ENCODE results near the gene ARHGAP35. TPM values are rescaled to one million over a fixed set of nuclear protein-coding genes. Genes with fewer than 3 reads are reported as not detected.
A peak's percentile ranks its signal among the peaks of the same experiment; 100 is the strongest.

ARHGAP35 gene
- total RNA-seq, 1 experiment from 2014 or later = 64.1 TPM

GRCh38 chr19:46872967-46873366 is 12.2 kb downstream of the ARHGAP35 start:
- no peaks in the 10 kb centered on the region for H3K27me3 ChIP-seq (ENCODE audit: control insufficient read depth, insufficient read depth, low read length)
- intact Hi-C loops (cut with micrococcal nuclease; ENCODE audit: unreplicated experiment) (no loop called here), in situ Hi-C loops (cut with HindIII; ENCODE audit: low pct_unique_long_range_greater_than_20kb, low sequenced_read_pairs) (no loop called here)
- ChIA-PET CTCF (no interaction called here), POLR2A (interaction anchor here (0.6 to 0.7 kb wide), 3 partner anchors 11 to 83 kb away, joined by 3 to 5 read pairs (median 4); no protein-coding TSS in a partner anchor)
- peak overlapping the region; percentile 79 for H3K27ac ChIP-seq (ENCODE audit: low read length)
- DNase-seq (ENCODE audit: low read depth, low spot score) (no peak), ATAC-seq (no peak)
- no peaks in the 10 kb centered on the region for H3K9me3 ChIP-seq (ENCODE audit: control insufficient read depth, insufficient read depth, low read depth, low read length)
- peaks cover 51% of the 10 kb centered on the region for H3K4me1 ChIP-seq (ENCODE audit: control insufficient read depth, insufficient read depth, low read length)
- no TSS peak for BruUV-seq (replicated peaks)
- H3K36me3 ChIP-seq (ENCODE audit: control insufficient read depth, insufficient read depth, low read length) = no peaks in the 10 kb centered on the region
- H3K4me3 ChIP-seq (ENCODE audit: low read depth in 2 of 2, low read length in 2 of 2) = no peak overlapping the region
- TF ChIP-seq TCF7L2 (IDR thresholded peaks at IDR 0.05; ENCODE audit: low read depth, low read length) (no peak), POLR2AphosphoS5 (IDR thresholded peaks at IDR 0.05; ENCODE audit: low read depth, low read length) (no peak), SIN3A (IDR thresholded peaks at IDR 0.05; ENCODE audit: borderline replicate concordance, insufficient read depth, low read depth, low read length) (no peak), CTCF (IDR thresholded peaks at IDR 0.05) (no peak)
- TF ChIP-seq, protein P1, sequence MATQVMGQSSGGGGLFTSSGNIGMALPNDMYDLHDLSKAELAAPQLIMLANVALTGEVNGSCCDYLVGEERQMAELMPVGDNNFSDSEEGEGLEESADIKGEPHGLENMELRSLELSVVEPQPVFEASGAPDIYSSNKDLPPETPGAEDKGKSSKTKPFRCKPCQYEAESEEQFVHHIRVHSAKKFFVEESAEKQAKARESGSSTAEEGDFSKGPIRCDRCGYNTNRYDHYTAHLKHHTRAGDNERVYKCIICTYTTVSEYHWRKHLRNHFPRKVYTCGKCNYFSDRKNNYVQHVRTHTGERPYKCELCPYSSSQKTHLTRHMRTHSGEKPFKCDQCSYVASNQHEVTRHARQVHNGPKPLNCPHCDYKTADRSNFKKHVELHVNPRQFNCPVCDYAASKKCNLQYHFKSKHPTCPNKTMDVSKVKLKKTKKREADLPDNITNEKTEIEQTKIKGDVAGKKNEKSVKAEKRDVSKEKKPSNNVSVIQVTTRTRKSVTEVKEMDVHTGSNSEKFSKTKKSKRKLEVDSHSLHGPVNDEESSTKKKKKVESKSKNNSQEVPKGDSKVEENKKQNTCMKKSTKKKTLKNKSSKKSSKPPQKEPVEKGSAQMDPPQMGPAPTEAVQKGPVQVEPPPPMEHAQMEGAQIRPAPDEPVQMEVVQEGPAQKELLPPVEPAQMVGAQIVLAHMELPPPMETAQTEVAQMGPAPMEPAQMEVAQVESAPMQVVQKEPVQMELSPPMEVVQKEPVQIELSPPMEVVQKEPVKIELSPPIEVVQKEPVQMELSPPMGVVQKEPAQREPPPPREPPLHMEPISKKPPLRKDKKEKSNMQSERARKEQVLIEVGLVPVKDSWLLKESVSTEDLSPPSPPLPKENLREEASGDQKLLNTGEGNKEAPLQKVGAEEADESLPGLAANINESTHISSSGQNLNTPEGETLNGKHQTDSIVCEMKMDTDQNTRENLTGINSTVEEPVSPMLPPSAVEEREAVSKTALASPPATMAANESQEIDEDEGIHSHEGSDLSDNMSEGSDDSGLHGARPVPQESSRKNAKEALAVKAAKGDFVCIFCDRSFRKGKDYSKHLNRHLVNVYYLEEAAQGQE (IDR thresholded peaks at IDR 0.05; ENCODE audit: insufficient read depth in 1 of 2, low read depth in 2 of 2, low read length in 1 of 2) = no peak

DNA sequence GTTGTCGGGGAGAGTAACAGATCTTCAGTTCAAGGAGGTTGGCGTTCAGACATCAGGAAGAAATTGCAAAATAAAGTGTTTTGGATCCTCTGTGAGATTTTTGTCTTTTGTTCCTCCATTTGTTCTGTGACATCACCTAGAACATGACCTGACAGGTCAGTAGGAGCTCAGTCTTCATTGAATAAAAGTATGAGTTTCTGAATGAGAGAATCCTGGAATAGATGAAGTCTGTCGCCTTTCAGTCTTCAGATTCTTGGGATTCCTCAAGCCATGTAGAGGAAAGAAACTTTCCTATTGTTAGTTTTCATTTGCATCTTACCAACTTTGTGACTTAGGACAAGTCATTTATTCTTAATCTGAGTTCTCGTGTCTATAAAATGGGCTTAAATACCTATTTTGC is 14.4 kb downstream of the ARHGAP35 start:
- Histone ChIP-seq H3K36me3 (ENCODE audit: control insufficient read depth, insufficient read depth, low read length) (no peaks in the 10 kb centered on the region), H3K4me3 (ENCODE audit: low read depth in 2 of 2, low read length in 2 of 2) (no peak overlapping the region), H3K27ac (ENCODE audit: low read length) (peak overlapping the region; percentile 76), H3K27me3 (ENCODE audit: control insufficient read depth, insufficient read depth, low read length) (no peaks in the 10 kb centered on the region), H3K9me3 (ENCODE audit: control insufficient read depth, insufficient read depth, low read depth, low read length) (no peaks in the 10 kb centered on the region), H3K4me1 (ENCODE audit: control insufficient read depth, insufficient read depth, low read length) (peaks cover 50% of the 10 kb centered on the region)
- POLR2A ChIA-PET = interaction anchor here (0.7 kb wide), 1 partner anchor 127 kb away, joined by 12 read pairs; no protein-coding TSS in a partner anchor
- CTCF ChIA-PET = no interaction called here
- ATAC-seq (no peak), DNase-seq (ENCODE audit: low read depth, low spot score) (no peak)
- no peak for TF ChIP-seq TCF7L2 (IDR thresholded peaks at IDR 0.05; ENCODE audit: low read depth, low read length)
- no peak for TF ChIP-seq SIN3A (IDR thresholded peaks at IDR 0.05; ENCODE audit: borderline replicate concordance, insufficient read depth, low read depth, low read length)
- TF ChIP-seq POLR2AphosphoS5 (IDR thresholded peaks at IDR 0.05; ENCODE audit: low read depth, low read length) = no peak
- TF ChIP-seq, protein P1 (IDR thresholded peaks at IDR 0.05; ENCODE audit: insufficient read depth in 1 of 2, low read depth in 2 of 2, low read length in 1 of 2) = no peak
- TF ChIP-seq CTCF (IDR thresholded peaks at IDR 0.05) = no peak
- in situ Hi-C loops (cut with HindIII; ENCODE audit: low pct_unique_long_range_greater_than_20kb, low sequenced_read_pairs) (no loop called here), intact Hi-C loops (cut with micrococcal nuclease; ENCODE audit: unreplicated experiment) (no loop called here)
- BruUV-seq (replicated peaks) = no TSS peak
